HG03469 (cell line): ENCODE data around the gene PIEZO2.

Source experiments
- ATAC-seq: cut with Tn5 transposase; IDR thresholded peaks from one replicate; pipeline ENCODE4 v1.9.1; 2021; ENCODE audit warnings: mild to moderate bottlenecking, moderate library complexity, moderate number of reproducible peaks; ENCODE audit not compliant: unreplicated experiment

The PIEZO2 gene

GRCh38 chr18:10759241-10759640, 390.1 kb downstream of the PIEZO2 start:
- no peak for ATAC-seq

GRCh38 chr18:10757946-10758345, 391.4 kb downstream of the PIEZO2 start:
- ATAC-seq: no peak

- ATAC-seq: no peak
These were observed 392.0 kb downstream of the PIEZO2 start for GRCh38 chr18:10757349-10757748.

GRCh38 chr18:10755855-10756254, 393.5 kb downstream of the PIEZO2 start:
- ATAC-seq: no peak

GRCh38 chr18:10754128-10754527, 395.2 kb downstream of the PIEZO2 start:
- no peak for ATAC-seq

GRCh38 chr18:10752382-10752781, 397.0 kb downstream of the PIEZO2 start:
- ATAC-seq: no peak

- no peak for ATAC-seq
These were observed 397.7 kb downstream of the PIEZO2 start for GRCh38 chr18:10751653-10752052.

- ATAC-seq: no peak
These were observed 399.0 kb downstream of the PIEZO2 start for GRCh38 chr18:10750191-10751035.

- ATAC-seq: no peak
These were observed 400.7 kb downstream of the PIEZO2 start for GRCh38 chr18:10748641-10749040.

GRCh38 chr18:10745971-10746370, 403.4 kb downstream of the PIEZO2 start:
- no peak for ATAC-seq

GRCh38 chr18:10745219-10745618, 404.1 kb downstream of the PIEZO2 start:
- ATAC-seq: no peak

GRCh38 chr18:10743766-10744165, 405.6 kb downstream of the PIEZO2 start:
- no peak for ATAC-seq

GRCh38 chr18:10739152-10739551, 410.2 kb downstream of the PIEZO2 start:
- no peak for ATAC-seq

- ATAC-seq: no peak
These were observed 412.4 kb downstream of the PIEZO2 start for GRCh38 chr18:10736984-10737383.

- no peak for ATAC-seq
These were observed 416.4 kb downstream of the PIEZO2 start for GRCh38 chr18:10732990-10733389.

- ATAC-seq: no peak
These were observed 421.9 kb downstream of the PIEZO2 start for GRCh38 chr18:10727477-10727876.

GRCh38 chr18:10726198-10727068, 422.9 kb downstream of the PIEZO2 start:
- no peak for ATAC-seq

- ATAC-seq: no peak
These were observed 424.7 kb downstream of the PIEZO2 start for GRCh38 chr18:10724666-10725065.

- no peak for ATAC-seq
These were observed 425.9 kb downstream of the PIEZO2 start for GRCh38 chr18:10723496-10723895.

- ATAC-seq: no peak
These were observed 430.6 kb downstream of the PIEZO2 start for GRCh38 chr18:10718809-10719208.

- ATAC-seq: no peak
These were observed 433.6 kb downstream of the PIEZO2 start for GRCh38 chr18:10715791-10716190.

- no peak for ATAC-seq
These were observed 436.0 kb downstream of the PIEZO2 start for GRCh38 chr18:10713409-10713808.
